ENCODE data around the gene GNG13.

DNA sequence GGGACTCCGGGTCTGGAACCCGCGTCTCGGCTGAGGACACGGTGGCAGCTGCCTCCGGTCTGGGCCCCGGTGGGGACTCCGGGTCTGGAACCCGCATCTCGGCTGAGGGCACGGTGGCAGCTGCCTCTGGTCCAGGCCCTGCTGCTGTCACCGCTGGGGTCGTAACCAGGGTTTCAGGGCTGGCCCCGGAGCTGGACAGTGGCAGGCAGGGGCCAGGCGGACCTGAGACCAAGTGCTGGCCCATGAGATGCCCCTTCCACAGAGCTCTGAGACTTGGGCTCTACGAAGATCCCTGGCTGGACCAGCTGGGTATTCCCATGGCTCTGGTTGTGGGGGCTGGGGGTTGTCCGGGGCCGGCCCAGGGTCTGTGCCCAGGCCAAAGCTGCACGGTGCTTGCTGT lies 16.1 kb downstream of the GNG13 start:
- no peak for TF ChIP-seq SMC3 (IDR thresholded peaks at IDR 0.05; ENCODE audit: low read depth, low read length)
- TF ChIP-seq, protein P1, sequence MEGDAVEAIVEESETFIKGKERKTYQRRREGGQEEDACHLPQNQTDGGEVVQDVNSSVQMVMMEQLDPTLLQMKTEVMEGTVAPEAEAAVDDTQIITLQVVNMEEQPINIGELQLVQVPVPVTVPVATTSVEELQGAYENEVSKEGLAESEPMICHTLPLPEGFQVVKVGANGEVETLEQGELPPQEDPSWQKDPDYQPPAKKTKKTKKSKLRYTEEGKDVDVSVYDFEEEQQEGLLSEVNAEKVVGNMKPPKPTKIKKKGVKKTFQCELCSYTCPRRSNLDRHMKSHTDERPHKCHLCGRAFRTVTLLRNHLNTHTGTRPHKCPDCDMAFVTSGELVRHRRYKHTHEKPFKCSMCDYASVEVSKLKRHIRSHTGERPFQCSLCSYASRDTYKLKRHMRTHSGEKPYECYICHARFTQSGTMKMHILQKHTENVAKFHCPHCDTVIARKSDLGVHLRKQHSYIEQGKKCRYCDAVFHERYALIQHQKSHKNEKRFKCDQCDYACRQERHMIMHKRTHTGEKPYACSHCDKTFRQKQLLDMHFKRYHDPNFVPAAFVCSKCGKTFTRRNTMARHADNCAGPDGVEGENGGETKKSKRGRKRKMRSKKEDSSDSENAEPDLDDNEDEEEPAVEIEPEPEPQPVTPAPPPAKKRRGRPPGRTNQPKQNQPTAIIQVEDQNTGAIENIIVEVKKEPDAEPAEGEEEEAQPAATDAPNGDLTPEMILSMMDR (conservative IDR thresholded peaks at IDR 0.05; ENCODE audit: low read depth, low read length), result no peak
- TF ChIP-seq MXI1 (IDR thresholded peaks at IDR 0.05; ENCODE audit: borderline replicate concordance, low read depth, low read length), result no peak
- no peak for TF ChIP-seq RCOR1 (IDR thresholded peaks at IDR 0.05; ENCODE audit: insufficient replicate concordance, low read length)
- TF ChIP-seq USF2 (IDR thresholded peaks at IDR 0.05; ENCODE audit: low read depth, low read length), result no peak
- TF ChIP-seq FOS (IDR thresholded peaks at IDR 0.05; ENCODE audit: low read depth, low read length), result no peak
- TF ChIP-seq RAD21 (IDR thresholded peaks at IDR 0.05; ENCODE audit: low read length), result no peak
- TF ChIP-seq, protein P2, sequence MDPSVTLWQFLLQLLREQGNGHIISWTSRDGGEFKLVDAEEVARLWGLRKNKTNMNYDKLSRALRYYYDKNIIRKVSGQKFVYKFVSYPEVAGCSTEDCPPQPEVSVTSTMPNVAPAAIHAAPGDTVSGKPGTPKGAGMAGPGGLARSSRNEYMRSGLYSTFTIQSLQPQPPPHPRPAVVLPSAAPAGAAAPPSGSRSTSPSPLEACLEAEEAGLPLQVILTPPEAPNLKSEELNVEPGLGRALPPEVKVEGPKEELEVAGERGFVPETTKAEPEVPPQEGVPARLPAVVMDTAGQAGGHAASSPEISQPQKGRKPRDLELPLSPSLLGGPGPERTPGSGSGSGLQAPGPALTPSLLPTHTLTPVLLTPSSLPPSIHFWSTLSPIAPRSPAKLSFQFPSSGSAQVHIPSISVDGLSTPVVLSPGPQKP (IDR thresholded peaks at IDR 0.05; ENCODE audit: borderline replicate concordance, low read depth, low read length), result no peak
- TF ChIP-seq POLR2A (IDR thresholded peaks at IDR 0.05; ENCODE audit: low read depth, low read length), result no peak
- TF ChIP-seq CEBPB (IDR thresholded peaks at IDR 0.05; ENCODE audit: low read depth, low read length), result no peak
- no peak for TF ChIP-seq CHD1 (IDR thresholded peaks at IDR 0.05; ENCODE audit: low read depth, low read length)
- TF ChIP-seq RFX5 (IDR thresholded peaks at IDR 0.05; ENCODE audit: low read depth, low read length), result no peak
- TF ChIP-seq MAZ (IDR thresholded peaks at IDR 0.05; ENCODE audit: borderline replicate concordance, low read depth, low read length), result no peak

Data from IMR-90 (cell line).